Measurements from ENCODE around the gene ZNF326. TPM values are rescaled to one million over a fixed set of nuclear protein-coding genes. Genes with fewer than 3 reads are reported as not detected.

Gene ZNF326
- total RNA-seq, 1 experiment from 2014 or later, result 33.4 TPM

DNA sequence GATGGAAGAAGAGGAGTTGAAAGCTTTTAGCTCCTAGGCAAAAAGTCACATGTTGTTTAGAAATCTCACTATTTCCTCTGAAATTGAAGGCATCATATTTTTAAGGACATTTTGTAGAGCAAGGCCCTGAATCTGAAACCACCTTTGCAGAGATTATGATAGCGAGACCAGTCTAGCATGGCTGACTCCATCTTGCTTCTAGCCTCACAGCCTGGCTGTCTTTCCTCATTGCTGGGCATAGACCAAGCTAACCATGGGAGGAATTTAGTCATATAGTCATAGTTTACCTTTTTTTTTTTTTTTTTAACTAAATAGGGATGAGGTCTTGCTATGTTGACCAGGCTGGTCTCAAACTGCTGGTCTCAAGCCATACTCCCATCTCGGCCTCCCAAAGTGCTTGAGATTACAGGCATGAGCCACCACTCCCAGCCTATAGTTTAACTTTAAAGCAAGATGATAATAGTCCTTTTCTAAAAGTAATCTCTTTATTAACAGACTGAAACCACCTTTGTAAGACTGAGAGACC lies 42.2 kb upstream of the ZNF326 start:
- no peaks in the 10 kb centered on the region for H3K9me3 Mint-ChIP-seq (ENCODE audit: low read depth, unreplicated experiment)
- H3K27ac Mint-ChIP-seq (ENCODE audit: unreplicated experiment), result peak overlapping the region; percentile 33
- CTCF ChIA-PET, result interaction anchor here (1.2 kb wide), 1 partner anchor 145 kb away, joined by 4 read pairs; no protein-coding TSS in a partner anchor
- BruUV-seq (replicated peaks), result no TSS peak
- TF ChIP-seq, protein P1, sequence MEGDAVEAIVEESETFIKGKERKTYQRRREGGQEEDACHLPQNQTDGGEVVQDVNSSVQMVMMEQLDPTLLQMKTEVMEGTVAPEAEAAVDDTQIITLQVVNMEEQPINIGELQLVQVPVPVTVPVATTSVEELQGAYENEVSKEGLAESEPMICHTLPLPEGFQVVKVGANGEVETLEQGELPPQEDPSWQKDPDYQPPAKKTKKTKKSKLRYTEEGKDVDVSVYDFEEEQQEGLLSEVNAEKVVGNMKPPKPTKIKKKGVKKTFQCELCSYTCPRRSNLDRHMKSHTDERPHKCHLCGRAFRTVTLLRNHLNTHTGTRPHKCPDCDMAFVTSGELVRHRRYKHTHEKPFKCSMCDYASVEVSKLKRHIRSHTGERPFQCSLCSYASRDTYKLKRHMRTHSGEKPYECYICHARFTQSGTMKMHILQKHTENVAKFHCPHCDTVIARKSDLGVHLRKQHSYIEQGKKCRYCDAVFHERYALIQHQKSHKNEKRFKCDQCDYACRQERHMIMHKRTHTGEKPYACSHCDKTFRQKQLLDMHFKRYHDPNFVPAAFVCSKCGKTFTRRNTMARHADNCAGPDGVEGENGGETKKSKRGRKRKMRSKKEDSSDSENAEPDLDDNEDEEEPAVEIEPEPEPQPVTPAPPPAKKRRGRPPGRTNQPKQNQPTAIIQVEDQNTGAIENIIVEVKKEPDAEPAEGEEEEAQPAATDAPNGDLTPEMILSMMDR (IDR thresholded peaks at IDR 0.05; ENCODE audit: unreplicated experiment), result no peak
- DNase-seq, result no peak
- H3K27me3 Mint-ChIP-seq (ENCODE audit: unreplicated experiment), result no peaks in the 10 kb centered on the region
- intact Hi-C loops (cut with micrococcal nuclease; ENCODE audit: unreplicated experiment), result loop anchor here (1.0 to 5.0 kb wide), 2 partner anchors 110 to 148 kb away; no protein-coding TSS in a partner anchor
- peaks cover 21% of the 10 kb centered on the region for H3K4me1 Mint-ChIP-seq (ENCODE audit: low read depth, unreplicated experiment)
- H3K4me3 Mint-ChIP-seq (ENCODE audit: low read depth, unreplicated experiment), result no peak overlapping the region
- no peaks in the 10 kb centered on the region for H3K36me3 Mint-ChIP-seq (ENCODE audit: insufficient read depth, unreplicated experiment)

DNA sequence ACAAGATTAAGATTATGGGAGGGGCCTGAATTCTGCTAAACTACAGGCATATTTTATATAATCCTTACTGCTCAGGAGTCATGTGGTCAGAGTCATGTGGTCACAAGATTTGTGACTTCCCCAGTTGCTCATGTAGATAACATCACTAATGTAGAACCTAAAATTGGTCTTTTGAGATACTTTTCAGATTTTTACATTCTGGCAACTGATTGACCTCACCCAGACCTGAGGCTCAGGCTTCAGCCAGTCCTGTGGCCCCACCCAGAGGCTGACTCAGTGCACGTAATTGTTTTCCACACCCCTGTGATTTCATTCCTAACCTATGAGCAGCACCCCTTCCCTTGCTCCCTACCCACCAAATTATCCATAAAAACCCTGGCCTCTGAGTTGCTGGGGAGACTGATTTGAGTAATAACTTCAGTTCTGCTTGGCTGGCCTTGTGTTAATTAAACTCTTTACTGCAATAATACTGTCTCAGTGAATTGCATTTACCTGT lies 41.7 kb upstream of the ZNF326 start:
- H3K9me3 Mint-ChIP-seq (ENCODE audit: low read depth, unreplicated experiment), result no peaks in the 10 kb centered on the region
- H3K27ac Mint-ChIP-seq (ENCODE audit: unreplicated experiment), result peak overlapping the region; percentile 33
- TF ChIP-seq, protein P1 (IDR thresholded peaks at IDR 0.05; ENCODE audit: unreplicated experiment), result no peak
- intact Hi-C loops (cut with micrococcal nuclease; ENCODE audit: unreplicated experiment), result loop anchor here (1.0 to 5.0 kb wide), 2 partner anchors 111 to 149 kb away; no protein-coding TSS in a partner anchor
- no TSS peak for BruUV-seq (replicated peaks)
- no peaks in the 10 kb centered on the region for H3K36me3 Mint-ChIP-seq (ENCODE audit: insufficient read depth, unreplicated experiment)
- CTCF ChIA-PET, result no interaction called here
- DNase-seq, result peak; percentile 80
- H3K27me3 Mint-ChIP-seq (ENCODE audit: unreplicated experiment), result no peaks in the 10 kb centered on the region
- no peak overlapping the region for H3K4me3 Mint-ChIP-seq (ENCODE audit: low read depth, unreplicated experiment)
- H3K4me1 Mint-ChIP-seq (ENCODE audit: low read depth, unreplicated experiment), result peaks cover 21% of the 10 kb centered on the region

DNA sequence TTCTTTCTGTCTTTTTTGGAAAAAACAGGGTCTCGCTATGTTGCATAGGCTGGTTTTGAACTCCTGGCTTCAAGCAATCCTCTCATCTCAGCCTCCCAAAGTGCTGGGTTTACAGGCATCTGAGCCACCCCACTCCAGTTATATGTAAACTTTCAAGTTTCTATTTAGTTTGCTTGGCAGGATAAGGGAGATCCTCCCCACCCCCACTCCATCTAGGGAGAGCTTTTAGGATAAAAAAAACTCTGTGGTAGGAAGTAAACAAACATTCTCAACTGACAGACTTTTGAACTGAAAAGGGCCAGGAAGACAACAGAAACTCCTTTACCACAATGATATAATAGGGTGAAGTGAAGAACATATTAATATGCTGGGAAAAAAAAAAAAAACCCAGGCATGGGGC lies 41.0 kb upstream of the ZNF326 start:
- DNase-seq, result no peak
- intact Hi-C loops (cut with micrococcal nuclease; ENCODE audit: unreplicated experiment), result loop anchor here (1.0 to 5.0 kb wide), 2 partner anchors 112 to 150 kb away; no protein-coding TSS in a partner anchor
- no peaks in the 10 kb centered on the region for H3K9me3 Mint-ChIP-seq (ENCODE audit: low read depth, unreplicated experiment)
- no peaks in the 10 kb centered on the region for H3K36me3 Mint-ChIP-seq (ENCODE audit: insufficient read depth, unreplicated experiment)
- TF ChIP-seq, protein P1 (IDR thresholded peaks at IDR 0.05; ENCODE audit: unreplicated experiment), result no peak
- no peak overlapping the region for H3K27ac Mint-ChIP-seq (ENCODE audit: unreplicated experiment)
- H3K4me1 Mint-ChIP-seq (ENCODE audit: low read depth, unreplicated experiment), result peaks cover 21% of the 10 kb centered on the region
- no TSS peak for BruUV-seq (replicated peaks)
- no peak overlapping the region for H3K4me3 Mint-ChIP-seq (ENCODE audit: low read depth, unreplicated experiment)
- CTCF ChIA-PET, result no interaction called here
- no peaks in the 10 kb centered on the region for H3K27me3 Mint-ChIP-seq (ENCODE audit: unreplicated experiment)

DNA sequence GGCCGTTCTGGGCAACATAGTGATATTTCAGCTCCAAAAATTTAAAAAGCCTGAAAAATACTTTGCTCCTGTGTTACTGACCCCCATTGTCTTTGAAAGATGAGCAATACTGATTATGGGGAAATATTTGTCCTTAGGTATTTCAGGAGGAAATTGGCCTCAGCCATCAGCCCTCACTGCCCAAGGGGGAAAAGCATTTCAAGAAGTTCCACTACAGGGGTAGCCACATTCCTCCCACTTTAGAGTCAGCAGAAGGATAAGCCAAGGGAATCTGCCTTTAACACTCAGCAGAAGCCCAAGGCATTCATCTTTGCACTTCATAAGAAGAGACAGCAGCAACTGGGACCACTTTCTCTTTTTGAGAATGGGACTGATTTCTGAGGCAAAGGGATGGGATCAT lies 40.5 kb upstream of the ZNF326 start:
- H3K36me3 Mint-ChIP-seq (ENCODE audit: insufficient read depth, unreplicated experiment), result no peaks in the 10 kb centered on the region
- peaks cover 21% of the 10 kb centered on the region for H3K4me1 Mint-ChIP-seq (ENCODE audit: low read depth, unreplicated experiment)
- no peak for DNase-seq
- H3K27ac Mint-ChIP-seq (ENCODE audit: unreplicated experiment), result no peak overlapping the region
- no TSS peak for BruUV-seq (replicated peaks)
- intact Hi-C loops (cut with micrococcal nuclease; ENCODE audit: unreplicated experiment), result loop anchor here (5.0 kb wide), 1 partner anchor 112 kb away; no protein-coding TSS in a partner anchor
- TF ChIP-seq, protein P1 (IDR thresholded peaks at IDR 0.05; ENCODE audit: unreplicated experiment), result no peak
- H3K27me3 Mint-ChIP-seq (ENCODE audit: unreplicated experiment), result no peaks in the 10 kb centered on the region
- no peak overlapping the region for H3K4me3 Mint-ChIP-seq (ENCODE audit: low read depth, unreplicated experiment)
- no peaks in the 10 kb centered on the region for H3K9me3 Mint-ChIP-seq (ENCODE audit: low read depth, unreplicated experiment)
- CTCF ChIA-PET, result no interaction called here

All from Calu3 (cell line).